Endothelial cell of umbilical vein (primary cell): ENCODE results near the gene C1QL2. TPM values are rescaled to one million over a fixed set of nuclear protein-coding genes. Genes with fewer than 3 reads are reported as not detected.

Source experiments
- BruUV-seq: library from RNA; stranded (reverse); fragments of 400-500 nt; replicated peaks from 2 replicates; lab custom pipeline; 2021; lab: Mats Ljungman, UMichigan
- CTCF ChIA-PET: fragments of 300-600, 350-600 bp; sonication (Branson Sonifier 250); formaldehyde crosslinking; loops from one replicate; lab custom pipeline; 2021; ENCODE audit warnings: antibody characterized with exemption, inconsistent platforms; lab: Charles Lee
- POLR2A ChIA-PET: fragments of 300-600, 350-600 bp; sonication (Branson Sonifier 250); formaldehyde crosslinking; loops from one replicate; lab custom pipeline; 2021; ENCODE audit warnings: antibody characterized with exemption, inconsistent platforms; lab: Charles Lee
- DNase-seq: peaks from one replicate; pipeline ENCODE4 v3.0.0-alpha.2; 2011; ENCODE audit warnings: low read depth, low spot score
- FAIRE-seq: peaks from 2 replicates; lab custom pipeline; 2011; peaks lifted over from hg19 to GRCh38; lab: Jason Lieb, UNC
- H2AFZ ChIP-seq: 2 replicates; pipeline ENCODE4 v1.6.0; 2012; ENCODE audit warnings: low read depth, low read length, control low read depth, inconsistent platforms
- H3K27ac ChIP-seq: 2 replicates; pipeline ENCODE4 v1.5.1; 2011; ENCODE audit warnings: low read depth, mild to moderate bottlenecking, control low read depth, low read length, moderate library complexity; ENCODE audit not compliant: insufficient read depth
- H3K27me3 ChIP-seq, 2 experiments: 2 replicates each; pipeline versions ENCODE4 v1.6.0 to v1.6.1; 2011; ENCODE audit warnings: low read length in 2 of 2, mixed read lengths in 1 of 2; ENCODE audit not compliant: control insufficient read depth in 2 of 2, insufficient read depth in 2 of 2
- H3K36me3 ChIP-seq, 2 experiments: 2 replicates in 1 of 2; 3 replicates in 1 of 2; pipeline ENCODE4 v1.5.1; 2011; ENCODE audit warnings: low read length in 2 of 2, mild to moderate bottlenecking in 1 of 2, moderate library complexity in 1 of 2; ENCODE audit not compliant: control insufficient read depth in 2 of 2, insufficient read depth in 2 of 2; ENCODE audit errors: extremely low read depth in 1 of 2
- H3K4me1 ChIP-seq: 3 replicates; pipeline ENCODE4 v1.5.1; 2011; ENCODE audit warnings: mild to moderate bottlenecking, low read length; ENCODE audit not compliant: control insufficient read depth, insufficient read depth; ENCODE audit errors: extremely low read depth
- H3K4me2 ChIP-seq: 2 replicates; pipeline ENCODE4 v1.6.1; 2011; ENCODE audit warnings: low read length, control low read depth, mixed read lengths; ENCODE audit not compliant: insufficient read depth
- H3K4me3 ChIP-seq, 3 experiments: fragments of 200-600 bp in 1 of 3; sonication (generic), shearing (Covaris generic) in 1 of 3; replicated peaks in 1 of 3; 2 replicates each; pipeline ENCODE4 v1.5.1; 2011 to 2016; ENCODE audit warnings: control low read depth in 3 of 3, low read length in 3 of 3, mild to moderate bottlenecking in 2 of 3, inconsistent platforms in 1 of 3, low read depth in 1 of 3, moderate library complexity in 1 of 3; ENCODE audit not compliant: insufficient read depth in 1 of 3
- H3K79me2 ChIP-seq: 2 replicates; pipeline ENCODE4 v1.6.0; 2012; ENCODE audit warnings: low read length, inconsistent platforms; ENCODE audit not compliant: control insufficient read depth, insufficient read depth
- H3K9ac ChIP-seq: replicated peaks from 2 replicates; pipeline ENCODE3; 2011; ENCODE audit warnings: low read length, control low read depth; ENCODE audit not compliant: insufficient read depth; ENCODE audit errors: extremely low read depth
- H3K9me1 ChIP-seq: replicated peaks from 3 replicates; pipeline ENCODE4 v1.6.0; 2011; ENCODE audit warnings: mild to moderate bottlenecking, low read length; ENCODE audit not compliant: control insufficient read depth, insufficient read depth; ENCODE audit errors: extremely low read depth
- H3K9me3 ChIP-seq: replicated peaks from 2 replicates; pipeline ENCODE4 v1.5.1; 2012; ENCODE audit warnings: low read length, inconsistent platforms; ENCODE audit not compliant: control insufficient read depth, insufficient read depth
- H4K20me1 ChIP-seq: replicated peaks from 2 replicates; pipeline ENCODE3; 2011; ENCODE audit warnings: mild to moderate bottlenecking, low read length; ENCODE audit not compliant: control insufficient read depth, insufficient read depth; ENCODE audit errors: extremely low read depth
- EZH2 ChIP-seq: IDR thresholded peaks from 2 replicates; pipeline ENCODE4 v1.6.1; 2012; ENCODE audit warnings: borderline replicate concordance, low read depth, mild to moderate bottlenecking, moderate library complexity, low read length, inconsistent platforms; ENCODE audit not compliant: severe bottlenecking
- FOS ChIP-seq: IDR thresholded peaks from 2 replicates; pipeline ENCODE4 v1.6.1; 2011; ENCODE audit warnings: mild to moderate bottlenecking, low read length, moderate library complexity, borderline replicate concordance; ENCODE audit not compliant: insufficient read depth
- GATA2 ChIP-seq: IDR thresholded peaks from 2 replicates; pipeline ENCODE4 v1.7.0; 2011; ENCODE audit warnings: low read depth, mild to moderate bottlenecking, moderate library complexity, mixed read lengths, low read length; ENCODE audit not compliant: insufficient read length, insufficient read depth
- JUN ChIP-seq: IDR thresholded peaks from 2 replicates; pipeline ENCODE4 v1.6.1; 2011; ENCODE audit warnings: borderline replicate concordance, low read depth; ENCODE audit not compliant: insufficient read length, insufficient read depth
- MYC ChIP-seq: IDR thresholded peaks from one replicate; pipeline ENCODE4 v1.6.1; 2011; ENCODE audit warnings: mild to moderate bottlenecking, low read depth, low read length
- POLR2A ChIP-seq: IDR thresholded peaks from 2 replicates; pipeline ENCODE4 v1.6.1; 2012; ENCODE audit warnings: low read depth, mild to moderate bottlenecking, control low read depth, low read length
- POLR2AphosphoS5 ChIP-seq: IDR thresholded peaks from 2 replicates; pipeline ENCODE4 v1.6.1; 2012; ENCODE audit warnings: low read depth, mild to moderate bottlenecking, control low read depth, low read length, moderate library complexity; ENCODE audit not compliant: insufficient read depth
- dilution Hi-C: fragments of 300-500 bp; cut with MboI; formaldehyde crosslinking; loops from one replicate; pipeline ENCODE4 v1.15.0; 2019; ENCODE audit warnings: low sequenced_read_pairs; ENCODE audit not compliant: extremely low pct_ligation_motif_present
- intact Hi-C: fragments of 100-400 bp; cut with micrococcal nuclease; formaldehyde crosslinking; loops from one replicate; pipeline ENCODE4 v1.10.0; 2022
- polyA plus RNA-seq, 4 experiments: library from polyadenylated mRNA; depleted of rRNA in 3 of 4; stranded (reverse) in 3 of 4; unstranded in 1 of 4; fragments of >200 nt; gene quantifications; 2 replicates each; pipeline versions ENCODE4 v1.2.1 to v1.2.3, GENCODE V29; 2011 to 2012; ENCODE audit warnings: missing spikeins in 1 of 4
- total RNA-seq: library from RNA; stranded (reverse); gene quantifications from 2 replicates; pipeline ENCODE4 v1.2.3, GENCODE V29; 2021
- TF ChIP-seq, protein P1 (sequence below): IDR thresholded peaks from 2 replicates; pipeline ENCODE4 v1.6.1; 2011; ENCODE audit not compliant: insufficient read depth, insufficient read length
- TF ChIP-seq, protein P2 (sequence below), 2 donors: IDR thresholded peaks; 1 replicate in 1 of 2; 2 replicates in 1 of 2; pipeline ENCODE4 v1.5.1; 2011; ENCODE audit warnings: low read length in 2 of 2, mild to moderate bottlenecking in 2 of 2, moderate library complexity in 2 of 2, control low read depth in 1 of 2, inconsistent platforms in 1 of 2, low read depth in 1 of 2; ENCODE audit not compliant: insufficient read depth in 1 of 2; ENCODE audit errors: extremely low read depth in 1 of 2

Gene C1QL2
- total and polyA plus RNA-seq, 2 donors (not counting 3 experiments of a cell fraction or from before 2014, with no cell fraction given) = not detected

DNA sequence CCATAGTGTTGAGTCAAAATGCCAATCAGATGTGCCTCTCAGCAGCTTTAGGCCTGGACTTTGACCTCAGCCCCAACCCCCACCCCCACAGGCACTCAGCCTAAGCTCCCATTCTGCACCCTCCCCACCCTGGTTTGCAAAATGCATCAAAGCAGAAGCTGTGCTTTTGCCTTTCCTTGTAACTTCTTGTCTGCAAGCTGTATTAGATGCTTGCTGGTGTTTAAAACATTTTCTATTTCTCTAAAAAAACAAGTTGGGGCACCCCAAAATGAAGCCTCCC lies 38.5 kb upstream of the C1QL2 start:
- CTCF ChIA-PET = no interaction called here
- no peaks in the 10 kb centered on the region for H3K36me3 ChIP-seq
- peaks cover 4% of the 10 kb centered on the region for H3K4me1 ChIP-seq
- no peaks in the 10 kb centered on the region for H3K79me2 ChIP-seq
- no peak overlapping the region for H3K9ac ChIP-seq
- no peaks in the 10 kb centered on the region for H4K20me1 ChIP-seq
- H3K27me3 ChIP-seq = peaks cover 0 to 2% of the 10 kb centered on the region in 2 experiments
- H3K4me3 ChIP-seq = no peak overlapping the region
- no peak for TF ChIP-seq EZH2
- no peak for FAIRE-seq
- no peak overlapping the region for H3K4me2 ChIP-seq
- H3K9me3 ChIP-seq = no peaks in the 10 kb centered on the region
- no peak overlapping the region for H2AFZ ChIP-seq
- dilution Hi-C loops (no loop called here), intact Hi-C loops (no loop called here)
- POLR2A ChIA-PET = no interaction called here
- DNase-seq = no peak
- no TSS peak for BruUV-seq
- no peak overlapping the region for H3K27ac ChIP-seq
- no peaks in the 10 kb centered on the region for H3K9me1 ChIP-seq

DNA sequence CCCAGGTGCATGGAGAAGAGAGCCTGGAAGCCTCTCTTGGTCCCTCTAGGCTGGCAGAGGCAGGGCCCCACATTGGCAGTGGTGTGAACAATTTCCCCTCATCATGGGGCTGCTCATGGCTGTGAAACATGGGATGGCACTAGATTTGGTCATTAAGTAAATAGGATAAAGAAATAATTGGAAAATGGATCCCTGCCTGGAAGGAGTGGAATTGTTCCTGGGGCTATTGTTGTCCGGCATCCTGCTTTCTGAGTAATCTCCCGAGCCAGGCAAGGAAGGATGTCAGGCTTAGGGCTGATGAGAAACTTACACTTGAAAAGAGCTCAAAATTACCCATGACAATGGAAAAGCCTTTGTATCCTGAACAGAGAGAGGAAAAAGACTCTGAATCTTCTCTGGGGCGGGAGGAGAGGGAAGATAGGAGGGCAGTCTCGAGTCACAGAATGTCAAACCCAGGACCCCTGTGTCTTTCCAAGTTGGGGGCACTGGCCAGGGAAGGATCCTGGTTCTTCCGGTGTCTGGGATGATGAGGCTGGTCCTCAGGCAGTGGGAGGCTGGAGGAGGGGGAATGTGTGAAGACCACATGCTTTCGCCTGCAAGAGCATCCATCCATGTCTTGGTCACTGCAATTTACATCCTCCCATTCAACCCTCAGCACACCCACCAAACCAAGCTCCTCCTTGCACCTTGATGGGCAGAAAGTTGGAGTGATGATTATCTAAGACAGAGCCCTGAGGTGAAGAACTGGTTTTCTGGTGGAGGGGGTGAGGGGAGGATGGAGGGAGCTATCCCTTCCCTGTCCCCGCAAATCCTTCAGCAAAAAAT lies 38.0 kb upstream of the C1QL2 start:
- no peak overlapping the region for H3K9ac ChIP-seq
- H3K9me3 ChIP-seq = no peaks in the 10 kb centered on the region
- H3K9me1 ChIP-seq = no peaks in the 10 kb centered on the region
- ChIA-PET POLR2A (no interaction called here), CTCF (no interaction called here)
- no peak overlapping the region for H3K4me2 ChIP-seq
- H3K36me3 ChIP-seq = no peaks in the 10 kb centered on the region
- peaks cover 4% of the 10 kb centered on the region for H3K4me1 ChIP-seq
- no peak for TF ChIP-seq POLR2A
- peak; percentile 84 for TF ChIP-seq FOS
- TF ChIP-seq, protein P1, sequence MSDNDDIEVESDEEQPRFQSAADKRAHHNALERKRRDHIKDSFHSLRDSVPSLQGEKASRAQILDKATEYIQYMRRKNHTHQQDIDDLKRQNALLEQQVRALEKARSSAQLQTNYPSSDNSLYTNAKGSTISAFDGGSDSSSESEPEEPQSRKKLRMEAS = no peak
- TF ChIP-seq, protein P2, sequence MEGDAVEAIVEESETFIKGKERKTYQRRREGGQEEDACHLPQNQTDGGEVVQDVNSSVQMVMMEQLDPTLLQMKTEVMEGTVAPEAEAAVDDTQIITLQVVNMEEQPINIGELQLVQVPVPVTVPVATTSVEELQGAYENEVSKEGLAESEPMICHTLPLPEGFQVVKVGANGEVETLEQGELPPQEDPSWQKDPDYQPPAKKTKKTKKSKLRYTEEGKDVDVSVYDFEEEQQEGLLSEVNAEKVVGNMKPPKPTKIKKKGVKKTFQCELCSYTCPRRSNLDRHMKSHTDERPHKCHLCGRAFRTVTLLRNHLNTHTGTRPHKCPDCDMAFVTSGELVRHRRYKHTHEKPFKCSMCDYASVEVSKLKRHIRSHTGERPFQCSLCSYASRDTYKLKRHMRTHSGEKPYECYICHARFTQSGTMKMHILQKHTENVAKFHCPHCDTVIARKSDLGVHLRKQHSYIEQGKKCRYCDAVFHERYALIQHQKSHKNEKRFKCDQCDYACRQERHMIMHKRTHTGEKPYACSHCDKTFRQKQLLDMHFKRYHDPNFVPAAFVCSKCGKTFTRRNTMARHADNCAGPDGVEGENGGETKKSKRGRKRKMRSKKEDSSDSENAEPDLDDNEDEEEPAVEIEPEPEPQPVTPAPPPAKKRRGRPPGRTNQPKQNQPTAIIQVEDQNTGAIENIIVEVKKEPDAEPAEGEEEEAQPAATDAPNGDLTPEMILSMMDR (IDR thresholded peaks at IDR 0.05; ENCODE audit: extremely low read depth in 1 of 2, insufficient read depth in 1 of 2, low read depth in 1 of 2, low read length in 2 of 2) = no peak
- TF ChIP-seq POLR2AphosphoS5 = no peak
- TF ChIP-seq MYC = no peak
- peak; percentile 66 for TF ChIP-seq GATA2
- no peak for TF ChIP-seq JUN
- no peak for TF ChIP-seq EZH2
- no peaks in the 10 kb centered on the region for H4K20me1 ChIP-seq
- FAIRE-seq (peak; percentile 83), DNase-seq (peak; percentile 32)
- no peaks in the 10 kb centered on the region for H3K79me2 ChIP-seq
- peaks cover 0 to 2% of the 10 kb centered on the region in 2 experiments for H3K27me3 ChIP-seq
- intact Hi-C loops (no loop called here), dilution Hi-C loops (no loop called here)
- H2AFZ ChIP-seq = peak overlapping the region; percentile 58
- H3K27ac ChIP-seq = no peak overlapping the region
- no peak overlapping the region for H3K4me3 ChIP-seq
- no TSS peak for BruUV-seq
